Measurements from ENCODE around the gene ARRDC5.
A peak's percentile ranks its signal among the peaks of the same experiment; 100 is the strongest.

ARRDC5 gene

DNA sequence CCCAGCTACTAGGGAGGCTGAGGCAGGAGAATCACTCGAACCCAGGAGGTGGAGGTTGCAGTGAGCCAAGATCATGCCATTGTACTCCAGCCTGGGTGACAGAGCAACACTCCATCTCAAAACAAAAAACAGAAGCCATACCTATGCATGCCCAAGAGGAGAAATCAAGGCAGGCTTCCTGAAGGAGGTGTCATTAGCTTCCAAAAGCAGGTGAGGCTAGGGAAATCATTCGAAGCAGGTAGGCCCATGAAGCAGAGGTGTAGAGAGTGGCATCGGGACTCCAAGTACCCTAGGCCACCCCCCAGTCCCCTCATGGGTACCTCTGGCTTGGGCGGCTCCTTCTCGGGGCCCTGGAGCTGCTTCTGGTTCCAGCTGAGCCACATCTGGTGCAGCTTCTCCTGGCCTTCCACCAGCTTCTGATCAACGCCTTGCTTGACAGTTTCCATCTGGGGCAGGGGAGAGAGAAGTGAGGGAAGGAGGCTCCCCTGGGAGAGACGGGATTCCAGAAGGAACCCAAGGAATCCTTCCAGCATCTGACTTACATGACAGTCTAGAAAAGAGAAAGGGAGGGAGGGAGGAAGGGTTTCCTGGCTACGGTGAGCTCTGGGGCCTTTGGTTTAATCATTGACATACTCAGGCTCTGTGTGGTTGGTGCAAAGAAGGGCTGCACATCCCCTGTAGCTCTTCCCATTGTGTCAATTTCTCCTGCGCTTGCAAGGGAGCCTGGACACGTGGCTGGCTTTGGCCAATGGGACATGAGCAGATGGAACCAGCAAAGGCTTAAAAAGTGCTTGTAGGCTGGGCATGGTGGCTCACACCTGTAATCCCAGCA, 58.1 kb downstream of the ARRDC5 start:
- Histone ChIP-seq H3K4me3 (ENCODE audit: low read depth, low read length) (no peak overlapping the region), H3K9me3 (ENCODE audit: control insufficient read depth, insufficient read depth, low read depth, low read length) (no peaks in the 10 kb centered on the region), H3K4me1 (ENCODE audit: control insufficient read depth, insufficient read depth, low read length) (no peaks in the 10 kb centered on the region), H3K36me3 (ENCODE audit: control insufficient read depth in 2 of 2, insufficient read depth in 1 of 2, low read length in 2 of 2) (peaks cover 3 to 32% of the 10 kb centered on the region in 2 experiments; a peak in 2 of 3 replicates), H3K27ac (ENCODE audit: extremely low read depth, low read depth, low read length) (no peak overlapping the region)
- ChIA-PET CTCF (interaction anchor here (1.0 to 12.7 kb wide), 4 partner anchors 7 to 186 kb away, joined by 4 to 171 read pairs (median 6); no protein-coding TSS in a partner anchor), POLR2A (no interaction called here)
- TF ChIP-seq YY2 (tag by site-specific recombination; IDR thresholded peaks at IDR 0.05), result no peak
- TF ChIP-seq, protein P1, sequence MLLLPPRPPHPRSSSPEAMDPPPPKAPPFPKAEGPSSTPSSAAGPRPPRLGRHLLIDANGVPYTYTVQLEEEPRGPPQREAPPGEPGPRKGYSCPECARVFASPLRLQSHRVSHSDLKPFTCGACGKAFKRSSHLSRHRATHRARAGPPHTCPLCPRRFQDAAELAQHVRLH (tag by site-specific recombination; IDR thresholded peaks at IDR 0.05), result peak; percentile 42; the same call in 1 of the 2 replicates

DNA sequence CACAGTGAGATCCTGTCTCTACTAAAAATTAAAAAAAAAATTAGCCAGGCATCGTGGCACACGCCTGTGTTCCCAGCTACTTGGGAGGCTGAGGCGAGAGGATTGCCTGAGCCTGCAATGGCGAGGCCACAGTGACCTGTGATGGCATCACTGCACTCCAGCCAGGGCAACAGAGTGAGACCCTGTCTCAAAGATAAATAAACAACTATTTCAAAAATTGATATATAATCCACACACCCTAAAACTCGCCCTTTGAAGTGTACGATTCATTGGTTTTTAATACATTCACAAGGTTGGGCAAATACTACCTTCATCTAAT, 59.1 kb downstream of the ARRDC5 start:
- POLR2A ChIA-PET, result no interaction called here

More for the DNA sequence above, 59.1 kb downstream of the ARRDC5 start:
- Histone ChIP-seq H3K27ac (ENCODE audit: extremely low read depth, low read depth, low read length) (no peak overlapping the region), H3K4me3 (ENCODE audit: low read depth, low read length) (no peak overlapping the region), H3K36me3 (ENCODE audit: control insufficient read depth in 2 of 2, insufficient read depth in 1 of 2, low read length in 2 of 2) (peaks cover 0 to 35% of the 10 kb centered on the region in 2 experiments; a peak in 2 of 3 replicates), H3K4me1 (ENCODE audit: control insufficient read depth, insufficient read depth, low read length) (no peaks in the 10 kb centered on the region), H3K9me3 (ENCODE audit: control insufficient read depth, insufficient read depth, low read depth, low read length) (no peaks in the 10 kb centered on the region)
- TF ChIP-seq ZNF623 (tag by site-specific recombination; IDR thresholded peaks at IDR 0.05) (0 out of 2 replicates have a peak, but pooled peaks have one; percentile 0), ZNF121 (tag by site-specific recombination; IDR thresholded peaks at IDR 0.05) (peak; percentile 97)
- TF ChIP-seq, protein P2, sequence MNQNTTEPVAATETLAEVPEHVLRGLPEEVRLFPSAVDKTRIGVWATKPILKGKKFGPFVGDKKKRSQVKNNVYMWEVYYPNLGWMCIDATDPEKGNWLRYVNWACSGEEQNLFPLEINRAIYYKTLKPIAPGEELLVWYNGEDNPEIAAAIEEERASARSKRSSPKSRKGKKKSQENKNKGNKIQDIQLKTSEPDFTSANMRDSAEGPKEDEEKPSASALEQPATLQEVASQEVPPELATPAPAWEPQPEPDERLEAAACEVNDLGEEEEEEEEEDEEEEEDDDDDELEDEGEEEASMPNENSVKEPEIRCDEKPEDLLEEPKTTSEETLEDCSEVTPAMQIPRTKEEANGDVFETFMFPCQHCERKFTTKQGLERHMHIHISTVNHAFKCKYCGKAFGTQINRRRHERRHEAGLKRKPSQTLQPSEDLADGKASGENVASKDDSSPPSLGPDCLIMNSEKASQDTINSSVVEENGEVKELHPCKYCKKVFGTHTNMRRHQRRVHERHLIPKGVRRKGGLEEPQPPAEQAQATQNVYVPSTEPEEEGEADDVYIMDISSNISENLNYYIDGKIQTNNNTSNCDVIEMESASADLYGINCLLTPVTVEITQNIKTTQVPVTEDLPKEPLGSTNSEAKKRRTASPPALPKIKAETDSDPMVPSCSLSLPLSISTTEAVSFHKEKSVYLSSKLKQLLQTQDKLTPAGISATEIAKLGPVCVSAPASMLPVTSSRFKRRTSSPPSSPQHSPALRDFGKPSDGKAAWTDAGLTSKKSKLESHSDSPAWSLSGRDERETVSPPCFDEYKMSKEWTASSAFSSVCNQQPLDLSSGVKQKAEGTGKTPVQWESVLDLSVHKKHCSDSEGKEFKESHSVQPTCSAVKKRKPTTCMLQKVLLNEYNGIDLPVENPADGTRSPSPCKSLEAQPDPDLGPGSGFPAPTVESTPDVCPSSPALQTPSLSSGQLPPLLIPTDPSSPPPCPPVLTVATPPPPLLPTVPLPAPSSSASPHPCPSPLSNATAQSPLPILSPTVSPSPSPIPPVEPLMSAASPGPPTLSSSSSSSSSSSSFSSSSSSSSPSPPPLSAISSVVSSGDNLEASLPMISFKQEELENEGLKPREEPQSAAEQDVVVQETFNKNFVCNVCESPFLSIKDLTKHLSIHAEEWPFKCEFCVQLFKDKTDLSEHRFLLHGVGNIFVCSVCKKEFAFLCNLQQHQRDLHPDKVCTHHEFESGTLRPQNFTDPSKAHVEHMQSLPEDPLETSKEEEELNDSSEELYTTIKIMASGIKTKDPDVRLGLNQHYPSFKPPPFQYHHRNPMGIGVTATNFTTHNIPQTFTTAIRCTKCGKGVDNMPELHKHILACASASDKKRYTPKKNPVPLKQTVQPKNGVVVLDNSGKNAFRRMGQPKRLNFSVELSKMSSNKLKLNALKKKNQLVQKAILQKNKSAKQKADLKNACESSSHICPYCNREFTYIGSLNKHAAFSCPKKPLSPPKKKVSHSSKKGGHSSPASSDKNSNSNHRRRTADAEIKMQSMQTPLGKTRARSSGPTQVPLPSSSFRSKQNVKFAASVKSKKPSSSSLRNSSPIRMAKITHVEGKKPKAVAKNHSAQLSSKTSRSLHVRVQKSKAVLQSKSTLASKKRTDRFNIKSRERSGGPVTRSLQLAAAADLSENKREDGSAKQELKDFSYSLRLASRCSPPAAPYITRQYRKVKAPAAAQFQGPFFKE (tag by site-specific recombination; IDR thresholded peaks at IDR 0.05; ENCODE audit: borderline replicate concordance), result no peak
- TF ChIP-seq, protein P3, sequence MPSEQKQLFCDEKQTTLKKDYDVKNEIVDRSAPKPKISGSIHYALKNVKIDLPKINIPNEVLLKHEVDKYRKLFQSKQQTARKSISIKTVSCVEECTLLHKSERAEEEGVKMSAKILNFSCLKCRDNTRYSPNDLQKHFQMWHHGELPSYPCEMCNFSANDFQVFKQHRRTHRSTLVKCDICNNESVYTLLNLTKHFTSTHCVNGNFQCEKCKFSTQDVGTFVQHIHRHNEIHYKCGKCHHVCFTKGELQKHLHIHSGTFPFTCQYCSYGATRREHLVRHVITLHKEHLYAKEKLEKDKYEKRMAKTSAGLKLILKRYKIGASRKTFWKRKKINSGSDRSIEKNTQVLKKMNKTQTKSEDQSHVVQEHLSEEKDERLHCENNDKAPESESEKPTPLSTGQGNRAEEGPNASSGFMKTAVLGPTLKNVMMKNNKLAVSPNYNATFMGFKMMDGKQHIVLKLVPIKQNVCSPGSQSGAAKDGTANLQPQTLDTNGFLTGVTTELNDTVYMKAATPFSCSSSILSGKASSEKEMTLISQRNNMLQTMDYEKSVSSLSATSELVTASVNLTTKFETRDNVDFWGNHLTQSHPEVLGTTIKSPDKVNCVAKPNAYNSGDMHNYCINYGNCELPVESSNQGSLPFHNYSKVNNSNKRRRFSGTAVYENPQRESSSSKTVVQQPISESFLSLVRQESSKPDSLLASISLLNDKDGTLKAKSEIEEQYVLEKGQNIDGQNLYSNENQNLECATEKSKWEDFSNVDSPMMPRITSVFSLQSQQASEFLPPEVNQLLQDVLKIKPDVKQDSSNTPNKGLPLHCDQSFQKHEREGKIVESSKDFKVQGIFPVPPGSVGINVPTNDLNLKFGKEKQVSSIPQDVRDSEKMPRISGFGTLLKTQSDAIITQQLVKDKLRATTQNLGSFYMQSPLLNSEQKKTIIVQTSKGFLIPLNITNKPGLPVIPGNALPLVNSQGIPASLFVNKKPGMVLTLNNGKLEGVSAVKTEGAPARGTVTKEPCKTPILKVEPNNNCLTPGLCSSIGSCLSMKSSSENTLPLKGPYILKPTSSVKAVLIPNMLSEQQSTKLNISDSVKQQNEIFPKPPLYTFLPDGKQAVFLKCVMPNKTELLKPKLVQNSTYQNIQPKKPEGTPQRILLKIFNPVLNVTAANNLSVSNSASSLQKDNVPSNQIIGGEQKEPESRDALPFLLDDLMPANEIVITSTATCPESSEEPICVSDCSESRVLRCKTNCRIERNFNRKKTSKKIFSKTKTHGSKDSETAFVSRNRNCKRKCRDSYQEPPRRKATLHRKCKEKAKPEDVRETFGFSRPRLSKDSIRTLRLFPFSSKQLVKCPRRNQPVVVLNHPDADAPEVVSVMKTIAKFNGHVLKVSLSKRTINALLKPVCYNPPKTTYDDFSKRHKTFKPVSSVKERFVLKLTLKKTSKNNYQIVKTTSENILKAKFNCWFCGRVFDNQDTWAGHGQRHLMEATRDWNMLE (tag by site-specific recombination; conservative IDR thresholded peaks at IDR 0.05; ENCODE audit: low read depth), result peak; percentile 3; the same call in 1 of the 2 replicates
- CTCF ChIA-PET, result interaction anchor here (1.0 to 12.7 kb wide), 4 partner anchors 8 to 187 kb away, joined by 4 to 171 read pairs (median 6); no protein-coding TSS in a partner anchor

Measured in HEK293 (cell line).